Suprapubic skin (tissue), 3 donors: ENCODE measurements around the gene STX1B.

Source experiments
- CTCF ChIP-seq, 2 donors: fragments of 200-600 bp in 1 of 2; fragments of 450-650 bp in 1 of 2; sonication (generic) in 1 of 2; IDR thresholded peaks; one replicate each; pipeline ENCODE4 v1.5.1; 2016 to 2019; ENCODE audit warnings: antibody characterized with exemption in 2 of 2, mild to moderate bottlenecking in 1 of 2, moderate library complexity in 1 of 2
- POLR2A ChIP-seq, 2 donors: fragments of 450-650 bp; IDR thresholded peaks; one replicate each; pipeline ENCODE4 v1.6.1; 2017; ENCODE audit warnings: antibody characterized with exemption in 2 of 2, mild to moderate bottlenecking in 2 of 2, moderate library complexity in 2 of 2

- TF ChIP-seq CTCF (IDR thresholded peaks at IDR 0.05) (no peak), POLR2A (IDR thresholded peaks at IDR 0.05) (no peak)
These were observed 36.1 kb downstream of the STX1B start for GRCh38 chr16:30974348-30974747.
